Measurements from ENCODE around the gene FXR1.
"Not testable (repeated sequence)": the region's sequence is repeated elsewhere in the genome, so short reads cannot be mapped to it uniquely, and the experiment has no call there.

DNA sequence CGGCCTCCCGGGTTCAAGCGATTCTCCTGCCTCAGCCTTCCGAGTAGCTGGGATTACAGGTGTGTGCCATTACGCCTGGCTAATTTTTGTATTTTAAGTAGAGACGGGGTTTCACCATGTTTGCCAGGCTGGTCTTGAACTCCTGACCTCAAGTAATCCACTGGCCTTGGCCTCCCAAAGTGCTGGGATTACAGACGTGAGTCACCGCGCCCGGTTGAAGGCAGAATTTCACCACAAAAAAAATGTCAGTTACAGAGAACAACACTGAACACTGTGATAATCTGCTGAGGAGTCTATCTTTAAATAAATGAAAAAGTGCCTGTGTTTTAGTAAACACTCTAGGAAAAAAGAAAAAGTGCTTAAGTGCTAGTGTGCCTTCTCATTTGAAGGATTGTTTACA is 73.9 kb downstream of the FXR1 start:
- TF ChIP-seq EZH2 (IDR thresholded peaks at IDR 0.05; ENCODE audit: borderline replicate concordance, low read depth, low read length, severe bottlenecking); CTCF (IDR thresholded peaks at IDR 0.05; ENCODE audit: borderline replicate concordance, extremely low read depth, low read length, poor library complexity, severe bottlenecking): not testable (repeated sequence)

Data from DND-41 (cell line).